Neural cell (in vitro differentiated cells): ENCODE results near the gene UNC5C. TPM values are rescaled to one million over a fixed set of nuclear protein-coding genes. Genes with fewer than 3 reads are reported as not detected.

Experiments used
- H2AFZ ChIP-seq: fragments of 200-600, 300-800 bp; sonication (generic), shearing (Covaris generic); 2 replicates; pipeline ENCODE4 v1.6.0; 2014; ENCODE audit warnings: low read depth, mild to moderate bottlenecking, antibody characterized with exemption, low read length, moderate library complexity
- H3F3A ChIP-seq: fragments of 200-600 bp; shearing (Covaris generic); 2 replicates; pipeline ENCODE4 v1.6.1; 2016; ENCODE audit warnings: mild to moderate bottlenecking, moderate library complexity, mixed read lengths, antibody characterized with exemption, low read length; ENCODE audit not compliant: insufficient read depth, poor library complexity, severe bottlenecking
- H3K27ac ChIP-seq: fragments of 200-600, 300-800 bp; sonication (generic), shearing (Covaris generic); 2 replicates; pipeline ENCODE4 v1.5.1; 2014; ENCODE audit warnings: mild to moderate bottlenecking, low read length, moderate library complexity
- H3K27me3 ChIP-seq: fragments of 300-800, 200-600 bp; sonication (generic), shearing (Covaris generic); 2 replicates; pipeline ENCODE4 v1.6.0; 2014; ENCODE audit warnings: mild to moderate bottlenecking, low read depth, low read length, moderate library complexity; ENCODE audit not compliant: insufficient read depth
- H3K36me3 ChIP-seq: fragments of 300-800, 200-600 bp; sonication (generic), shearing (Covaris generic); 2 replicates; pipeline ENCODE4 v1.5.1; 2014; ENCODE audit warnings: mild to moderate bottlenecking, antibody characterized with exemption, low read length, moderate library complexity; ENCODE audit not compliant: insufficient read depth
- H3K4me2 ChIP-seq: fragments of 300-800, 200-600 bp; sonication (generic), shearing (Covaris generic); 2 replicates; pipeline ENCODE4 v1.6.0; 2014; ENCODE audit warnings: mild to moderate bottlenecking, low read length
- H3K4me3 ChIP-seq: fragments of 300-800, 200-600 bp; sonication (generic), shearing (Covaris generic); 2 replicates; pipeline ENCODE4 v1.5.1; 2014; ENCODE audit warnings: mild to moderate bottlenecking, low read length, moderate library complexity
- H3K79me2 ChIP-seq: fragments of 200-600 bp; shearing (Covaris generic); replicated peaks from 2 replicates; pipeline ENCODE4 v1.6.0; 2014; ENCODE audit warnings: mild to moderate bottlenecking, low read length, moderate library complexity; ENCODE audit not compliant: insufficient read depth
- H3K9ac ChIP-seq: fragments of 300-800, 200-600 bp; sonication (generic), shearing (Covaris generic); 2 replicates; pipeline ENCODE4 v1.6.1; 2016; ENCODE audit warnings: mild to moderate bottlenecking, low read length, mixed read lengths
- H3K9me2 ChIP-seq: fragments of 200-600 bp; shearing (Covaris generic); 2 replicates; pipeline ENCODE4 v1.6.1; 2016; ENCODE audit warnings: mild to moderate bottlenecking, low read length, mixed read lengths; ENCODE audit not compliant: insufficient read depth
- H3K9me3 ChIP-seq: fragments of 200-600, 300-800 bp; sonication (generic), shearing (Covaris generic); 2 replicates; pipeline ENCODE4 v1.6.1; 2016; ENCODE audit warnings: mild to moderate bottlenecking, mixed run types, low read length, moderate library complexity, mixed read lengths
- H4K20me1 ChIP-seq: fragments of 200-600 bp; shearing (Covaris generic); 2 replicates; pipeline ENCODE4 v1.6.1; 2016; ENCODE audit warnings: mild to moderate bottlenecking, mixed run types; ENCODE audit not compliant: insufficient read depth
- EP300 ChIP-seq: fragments of 450-650 bp; conservative IDR thresholded peaks from 2 replicates; pipeline ENCODE4 v1.6.1; 2014; ENCODE audit warnings: antibody characterized with exemption, mild to moderate bottlenecking, moderate library complexity; ENCODE audit not compliant: poor library complexity, severe bottlenecking
- EZH2 ChIP-seq: fragments of 200-600, 300-800 bp; shearing (Covaris generic), sonication (generic); IDR thresholded peaks from 2 replicates; pipeline ENCODE4 v1.6.1; 2014; ENCODE audit warnings: antibody characterized with exemption, low read length, borderline replicate concordance, mild to moderate bottlenecking; ENCODE audit not compliant: insufficient read depth, poor library complexity, severe bottlenecking
- MXI1 ChIP-seq: fragments of 450-650 bp; conservative IDR thresholded peaks from 2 replicates; pipeline ENCODE4 v1.6.1; 2014; ENCODE audit warnings: antibody characterized with exemption, mild to moderate bottlenecking; ENCODE audit not compliant: poor library complexity, severe bottlenecking
- POLR2AphosphoS5 ChIP-seq: IDR thresholded peaks from 2 replicates; pipeline ENCODE4 v1.6.1; 2012
- RAD21 ChIP-seq: fragments of 450-650 bp; conservative IDR thresholded peaks from 2 replicates; pipeline ENCODE4 v1.6.1; 2014; ENCODE audit warnings: antibody characterized with exemption, mild to moderate bottlenecking, moderate library complexity
- SMC3 ChIP-seq: fragments of 450-650 bp; conservative IDR thresholded peaks from 2 replicates; pipeline ENCODE4 v1.6.1; 2014; ENCODE audit warnings: antibody characterized with exemption, mild to moderate bottlenecking, moderate library complexity; ENCODE audit not compliant: poor library complexity
- TAF1 ChIP-seq: IDR thresholded peaks from 2 replicates; pipeline ENCODE4 v1.6.1; 2012; ENCODE audit warnings: low read depth
- polyA plus RNA-seq: library from polyadenylated mRNA; depleted of rRNA; stranded (reverse); fragments of >200 nt; gene quantifications from 2 replicates; pipeline ENCODE4 v1.2.3, GENCODE V29; 2014
- TF ChIP-seq, protein P1 (sequence below): IDR thresholded peaks from 2 replicates; pipeline ENCODE4 v1.6.1; 2012; ENCODE audit warnings: borderline replicate concordance
- TF ChIP-seq, protein P2 (sequence below): fragments of 450-650 bp; IDR thresholded peaks from 2 replicates; pipeline ENCODE4 v1.5.1; 2014; ENCODE audit warnings: antibody characterized with exemption, mild to moderate bottlenecking, moderate library complexity; ENCODE audit not compliant: poor library complexity, severe bottlenecking

UNC5C gene
- polyA plus RNA-seq, 1 donor from 2014 or later: 0.56 TPM

DNA sequence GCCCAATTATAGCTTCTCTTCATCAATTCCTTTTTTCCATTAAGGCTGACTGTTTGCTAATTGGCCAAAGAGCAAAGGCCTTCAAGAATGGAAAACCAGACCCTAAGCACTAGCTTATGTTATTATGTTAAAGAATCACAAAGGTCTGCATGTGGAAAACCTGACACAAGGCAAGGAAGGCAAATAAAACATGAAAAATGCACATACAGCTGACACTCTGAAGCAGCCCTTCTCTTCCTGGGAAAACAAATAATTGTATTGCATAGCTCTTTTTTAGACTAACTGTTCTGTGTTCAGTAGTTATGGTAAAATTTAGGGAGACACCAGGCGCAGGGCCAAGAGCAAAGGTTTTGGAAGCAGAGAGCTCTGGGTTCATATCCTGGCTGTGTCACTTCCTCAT, 223.1 kb downstream of the UNC5C start:
- Histone ChIP-seq H3K27ac (no peak overlapping the region), H3K4me3 (no peak overlapping the region), H3K4me2 (no peak overlapping the region), H3K9me3 (no peaks in the 10 kb centered on the region), H3F3A (no peaks in the 10 kb centered on the region), H3K79me2 (no peaks in the 10 kb centered on the region), H4K20me1 (no peaks in the 10 kb centered on the region), H3K27me3 (no peaks in the 10 kb centered on the region), H2AFZ (no peak overlapping the region), H3K9me2 (no peaks in the 10 kb centered on the region), H3K9ac (no peak overlapping the region), H3K36me3 (no peaks in the 10 kb centered on the region)
- TF ChIP-seq POLR2AphosphoS5: no peak
- TF ChIP-seq, protein P1, sequence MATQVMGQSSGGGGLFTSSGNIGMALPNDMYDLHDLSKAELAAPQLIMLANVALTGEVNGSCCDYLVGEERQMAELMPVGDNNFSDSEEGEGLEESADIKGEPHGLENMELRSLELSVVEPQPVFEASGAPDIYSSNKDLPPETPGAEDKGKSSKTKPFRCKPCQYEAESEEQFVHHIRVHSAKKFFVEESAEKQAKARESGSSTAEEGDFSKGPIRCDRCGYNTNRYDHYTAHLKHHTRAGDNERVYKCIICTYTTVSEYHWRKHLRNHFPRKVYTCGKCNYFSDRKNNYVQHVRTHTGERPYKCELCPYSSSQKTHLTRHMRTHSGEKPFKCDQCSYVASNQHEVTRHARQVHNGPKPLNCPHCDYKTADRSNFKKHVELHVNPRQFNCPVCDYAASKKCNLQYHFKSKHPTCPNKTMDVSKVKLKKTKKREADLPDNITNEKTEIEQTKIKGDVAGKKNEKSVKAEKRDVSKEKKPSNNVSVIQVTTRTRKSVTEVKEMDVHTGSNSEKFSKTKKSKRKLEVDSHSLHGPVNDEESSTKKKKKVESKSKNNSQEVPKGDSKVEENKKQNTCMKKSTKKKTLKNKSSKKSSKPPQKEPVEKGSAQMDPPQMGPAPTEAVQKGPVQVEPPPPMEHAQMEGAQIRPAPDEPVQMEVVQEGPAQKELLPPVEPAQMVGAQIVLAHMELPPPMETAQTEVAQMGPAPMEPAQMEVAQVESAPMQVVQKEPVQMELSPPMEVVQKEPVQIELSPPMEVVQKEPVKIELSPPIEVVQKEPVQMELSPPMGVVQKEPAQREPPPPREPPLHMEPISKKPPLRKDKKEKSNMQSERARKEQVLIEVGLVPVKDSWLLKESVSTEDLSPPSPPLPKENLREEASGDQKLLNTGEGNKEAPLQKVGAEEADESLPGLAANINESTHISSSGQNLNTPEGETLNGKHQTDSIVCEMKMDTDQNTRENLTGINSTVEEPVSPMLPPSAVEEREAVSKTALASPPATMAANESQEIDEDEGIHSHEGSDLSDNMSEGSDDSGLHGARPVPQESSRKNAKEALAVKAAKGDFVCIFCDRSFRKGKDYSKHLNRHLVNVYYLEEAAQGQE: no peak
- TF ChIP-seq SMC3: no peak
- no peak for TF ChIP-seq TAF1
- no peak for TF ChIP-seq EZH2
- TF ChIP-seq EP300: no peak
- TF ChIP-seq MXI1: no peak
- TF ChIP-seq, protein P2, sequence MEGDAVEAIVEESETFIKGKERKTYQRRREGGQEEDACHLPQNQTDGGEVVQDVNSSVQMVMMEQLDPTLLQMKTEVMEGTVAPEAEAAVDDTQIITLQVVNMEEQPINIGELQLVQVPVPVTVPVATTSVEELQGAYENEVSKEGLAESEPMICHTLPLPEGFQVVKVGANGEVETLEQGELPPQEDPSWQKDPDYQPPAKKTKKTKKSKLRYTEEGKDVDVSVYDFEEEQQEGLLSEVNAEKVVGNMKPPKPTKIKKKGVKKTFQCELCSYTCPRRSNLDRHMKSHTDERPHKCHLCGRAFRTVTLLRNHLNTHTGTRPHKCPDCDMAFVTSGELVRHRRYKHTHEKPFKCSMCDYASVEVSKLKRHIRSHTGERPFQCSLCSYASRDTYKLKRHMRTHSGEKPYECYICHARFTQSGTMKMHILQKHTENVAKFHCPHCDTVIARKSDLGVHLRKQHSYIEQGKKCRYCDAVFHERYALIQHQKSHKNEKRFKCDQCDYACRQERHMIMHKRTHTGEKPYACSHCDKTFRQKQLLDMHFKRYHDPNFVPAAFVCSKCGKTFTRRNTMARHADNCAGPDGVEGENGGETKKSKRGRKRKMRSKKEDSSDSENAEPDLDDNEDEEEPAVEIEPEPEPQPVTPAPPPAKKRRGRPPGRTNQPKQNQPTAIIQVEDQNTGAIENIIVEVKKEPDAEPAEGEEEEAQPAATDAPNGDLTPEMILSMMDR: no peak
- TF ChIP-seq RAD21: no peak

DNA sequence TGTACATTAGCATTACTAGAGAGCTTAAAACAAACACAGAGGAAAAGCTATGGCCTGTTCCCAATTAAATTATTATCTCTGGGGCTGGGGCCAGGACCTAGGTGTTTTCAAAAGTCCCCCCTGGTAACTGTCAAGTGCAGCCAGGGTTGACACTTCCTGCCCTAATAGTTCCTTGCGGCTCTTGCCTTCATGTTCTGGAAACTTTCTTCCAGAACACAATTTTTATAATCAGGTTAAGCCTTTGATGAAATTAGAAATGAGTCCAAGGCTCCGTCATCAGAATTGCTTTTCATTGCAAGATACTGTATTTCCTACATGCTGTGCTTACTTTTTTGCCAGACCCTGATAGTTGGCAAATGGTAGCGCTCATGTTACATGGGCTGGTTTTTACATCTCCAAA, 229.6 kb downstream of the UNC5C start:
- no peaks in the 10 kb centered on the region for H3K27me3 ChIP-seq
- H2AFZ ChIP-seq: no peak overlapping the region
- no peaks in the 10 kb centered on the region for H3K36me3 ChIP-seq
- H3K4me3 ChIP-seq: no peak overlapping the region
- no peak overlapping the region for H3K9ac ChIP-seq
- H3K9me3 ChIP-seq: no peaks in the 10 kb centered on the region
- TF ChIP-seq, protein P2: no peak
- TF ChIP-seq SMC3: no peak
- TF ChIP-seq TAF1: no peak
- TF ChIP-seq, protein P1: no peak
- TF ChIP-seq MXI1: no peak
- H3K4me2 ChIP-seq: no peak overlapping the region
- no peaks in the 10 kb centered on the region for H3K9me2 ChIP-seq
- no peaks in the 10 kb centered on the region for H3F3A ChIP-seq
- H3K27ac ChIP-seq: no peak overlapping the region
- no peaks in the 10 kb centered on the region for H4K20me1 ChIP-seq
- no peaks in the 10 kb centered on the region for H3K79me2 ChIP-seq
